Muscle of leg (tissue), 11 donors: ENCODE data around the gene KCNQ2. TPM values are rescaled to one million over a fixed set of nuclear protein-coding genes. Genes with fewer than 3 reads are reported as not detected.

ENCODE experiments used
- DNase-seq: peaks from one replicate; pipeline ENCODE4 v3.0.0; 2013
- H3K27ac ChIP-seq: one replicate; pipeline ENCODE4 v1.5.1; 2013; ENCODE audit warnings: mild to moderate bottlenecking, low read length, control low read depth
- H3K27me3 ChIP-seq: one replicate; pipeline ENCODE4 v1.6.1; 2013; ENCODE audit warnings: low read length; ENCODE audit not compliant: control insufficient read depth, insufficient read depth
- H3K36me3 ChIP-seq: one replicate; pipeline ENCODE4 v1.6.1; 2013; ENCODE audit warnings: low read length; ENCODE audit not compliant: control insufficient read depth, insufficient read depth
- H3K4me1 ChIP-seq: one replicate; pipeline ENCODE4 v1.6.1; 2013; ENCODE audit warnings: low read length; ENCODE audit not compliant: control insufficient read depth, insufficient read depth
- H3K4me3 ChIP-seq: one replicate; pipeline ENCODE4 v1.5.1; 2013; ENCODE audit warnings: low read length, control low read depth
- H3K9me3 ChIP-seq: replicated peaks from 2 replicates; pipeline ENCODE4 v1.6.1; 2013; ENCODE audit warnings: low read depth, low read length; ENCODE audit not compliant: control insufficient read depth
- WGBS: methylation state at CpG from one replicate; pipeline ENCODE4 v1.1.5; 2013; ENCODE audit warnings: missing lambda C conversion rate; ENCODE audit not compliant: insufficient coverage; 5-methylcytosine and 5-hydroxymethylcytosine counted together
- polyA plus RNA-seq, 8 donors: library from polyadenylated mRNA; unstranded; fragments of 120-200 nt; gene quantifications; one replicate each; pipeline versions ENCODE4 v1.2.1 to v1.2.3, GENCODE V29; 2013; ENCODE audit warnings: inconsistent platforms in 1 of 8, low replicate concordance in 1 of 8; ENCODE audit not compliant: insufficient read length in 8 of 8, insufficient read depth in 1 of 8
- total RNA-seq: library from RNA; stranded (reverse); fragments of 120-200 nt; gene quantifications from one replicate; pipeline ENCODE4 v1.2.4, GENCODE V29; 2013

The KCNQ2 gene
- total and polyA plus RNA-seq, 9 donors: 2.9 to 11.5 (median 6.7) TPM

DNA sequence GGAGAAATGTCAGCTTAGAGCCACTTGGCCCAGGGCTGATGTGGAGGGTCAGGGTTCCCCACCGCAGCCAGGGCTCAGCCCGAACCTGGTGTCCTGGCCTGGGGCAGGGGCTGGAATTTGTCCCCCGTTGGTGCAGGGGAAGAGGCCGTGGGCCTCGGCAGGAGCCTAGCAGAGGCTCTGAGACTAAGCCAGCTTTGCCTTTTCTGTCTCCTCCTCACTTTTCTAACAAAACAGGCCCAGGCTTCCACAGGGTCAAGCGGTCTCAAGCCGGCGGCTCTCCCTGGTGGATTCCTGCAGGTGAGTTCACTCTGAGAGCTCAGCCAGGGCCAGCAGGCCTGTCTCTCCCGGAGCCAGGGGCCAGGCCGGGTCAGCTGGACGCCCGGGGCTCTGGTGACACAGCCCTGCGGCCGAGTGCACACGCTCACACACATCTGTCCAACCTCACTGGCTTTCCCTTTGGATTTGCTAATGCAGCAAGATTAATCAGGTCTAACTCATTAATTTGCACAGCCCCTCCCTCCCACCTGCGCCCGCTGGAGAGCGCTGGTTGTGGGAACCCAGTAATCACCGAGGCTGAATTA is 108.4 kb downstream of the KCNQ2 start:
- WGBS: 58% methylated on average over 17 of the region's 19 CpGs
- no peak for DNase-seq
- no peak overlapping the region for H3K27ac ChIP-seq
- peaks cover 54% of the 10 kb centered on the region for H3K27me3 ChIP-seq
- no peaks in the 10 kb centered on the region for H3K36me3 ChIP-seq
- H3K9me3 ChIP-seq: no peaks in the 10 kb centered on the region
- peaks cover 19% of the 10 kb centered on the region for H3K4me1 ChIP-seq
- H3K4me3 ChIP-seq: no peak overlapping the region

DNA sequence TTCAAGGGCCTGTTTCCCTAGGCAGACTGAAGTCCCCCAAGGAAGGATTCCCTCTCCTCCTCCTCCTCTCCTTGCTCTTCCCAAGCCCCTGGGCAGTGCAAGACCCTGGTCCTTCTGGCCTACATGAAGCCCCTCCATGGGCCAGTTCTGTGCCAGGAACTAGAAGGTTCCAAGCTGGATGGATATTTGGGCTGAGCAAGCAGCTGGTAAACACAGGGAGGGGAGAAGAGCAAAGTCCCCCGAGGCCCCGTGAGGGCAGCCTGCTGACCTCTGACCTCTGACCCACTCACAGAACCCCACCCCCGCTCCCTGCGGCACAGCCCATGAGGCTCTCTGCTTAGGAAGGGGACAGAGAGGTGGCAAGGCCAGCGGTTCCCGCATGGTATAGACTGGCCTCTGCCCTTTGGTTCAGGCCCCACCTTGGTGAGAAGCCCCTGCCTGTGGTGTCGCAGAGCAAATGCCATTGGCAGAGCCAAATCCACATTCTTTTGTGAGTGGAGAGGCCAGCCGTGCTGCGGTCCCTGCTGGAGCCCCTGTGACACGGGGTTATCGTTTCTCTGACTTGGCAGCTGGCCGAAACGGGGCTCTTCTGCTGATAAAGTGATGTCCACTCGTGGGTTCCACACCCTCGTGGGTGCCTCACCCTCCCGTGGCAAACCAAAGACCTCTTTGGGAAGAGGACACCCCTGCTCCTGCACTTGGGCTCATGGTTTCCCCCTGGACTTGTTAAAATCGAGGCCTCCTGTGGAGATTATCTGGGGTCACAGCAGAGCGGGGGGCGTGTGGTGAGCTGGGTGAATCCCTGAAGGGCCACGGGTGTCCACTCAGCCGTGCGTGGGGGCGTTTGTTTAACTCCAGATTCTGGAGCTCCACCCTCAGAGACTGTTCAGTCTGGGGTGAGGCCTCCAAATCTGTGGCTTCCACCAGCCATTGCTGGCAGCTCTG is 109.2 kb downstream of the KCNQ2 start:
- H3K27ac ChIP-seq: no peak overlapping the region
- no peak overlapping the region for H3K4me3 ChIP-seq
- peaks cover 54% of the 10 kb centered on the region for H3K27me3 ChIP-seq
- DNase-seq: no peak
- peaks cover 16% of the 10 kb centered on the region for H3K4me1 ChIP-seq
- 63% methylated on average over 17 of the region's 23 CpGs for WGBS
- no peaks in the 10 kb centered on the region for H3K36me3 ChIP-seq
- no peaks in the 10 kb centered on the region for H3K9me3 ChIP-seq

DNA sequence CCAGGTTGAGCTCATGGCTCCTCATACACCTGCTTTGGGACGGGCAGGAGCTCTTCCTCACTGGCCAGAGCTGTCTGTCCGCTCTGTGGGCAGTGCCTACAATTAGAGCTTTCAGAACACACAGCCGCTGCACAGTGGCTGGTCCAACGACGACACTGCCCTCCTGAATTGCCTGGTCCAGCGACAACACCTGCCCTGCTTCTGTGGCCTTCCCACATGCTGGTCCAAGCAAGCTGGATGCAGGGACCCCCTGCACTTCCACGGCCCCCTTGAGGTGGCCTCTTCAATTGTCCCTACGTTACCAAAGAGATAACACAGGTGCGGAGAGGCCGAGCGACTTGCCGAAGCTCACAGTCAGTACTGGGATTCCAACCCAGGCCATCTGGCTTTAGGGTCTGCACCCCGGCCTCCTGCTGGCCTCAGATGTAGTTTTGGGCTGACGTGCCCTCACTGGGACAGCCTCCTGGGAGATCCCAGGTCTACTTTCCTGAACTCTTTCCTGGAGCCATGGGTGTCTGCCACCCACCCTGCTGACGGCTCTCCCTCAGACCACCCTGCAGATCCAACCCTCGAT is 109.9 kb downstream of the KCNQ2 start:
- no peak for DNase-seq
- H3K4me3 ChIP-seq: no peak overlapping the region
- H3K27ac ChIP-seq: no peak overlapping the region
- peaks cover 48% of the 10 kb centered on the region for H3K27me3 ChIP-seq
- no peaks in the 10 kb centered on the region for H3K36me3 ChIP-seq
- peaks cover 20% of the 10 kb centered on the region for H3K4me1 ChIP-seq
- H3K9me3 ChIP-seq: no peaks in the 10 kb centered on the region
- WGBS: 56% methylated on average over 15 of the region's 16 CpGs

DNA sequence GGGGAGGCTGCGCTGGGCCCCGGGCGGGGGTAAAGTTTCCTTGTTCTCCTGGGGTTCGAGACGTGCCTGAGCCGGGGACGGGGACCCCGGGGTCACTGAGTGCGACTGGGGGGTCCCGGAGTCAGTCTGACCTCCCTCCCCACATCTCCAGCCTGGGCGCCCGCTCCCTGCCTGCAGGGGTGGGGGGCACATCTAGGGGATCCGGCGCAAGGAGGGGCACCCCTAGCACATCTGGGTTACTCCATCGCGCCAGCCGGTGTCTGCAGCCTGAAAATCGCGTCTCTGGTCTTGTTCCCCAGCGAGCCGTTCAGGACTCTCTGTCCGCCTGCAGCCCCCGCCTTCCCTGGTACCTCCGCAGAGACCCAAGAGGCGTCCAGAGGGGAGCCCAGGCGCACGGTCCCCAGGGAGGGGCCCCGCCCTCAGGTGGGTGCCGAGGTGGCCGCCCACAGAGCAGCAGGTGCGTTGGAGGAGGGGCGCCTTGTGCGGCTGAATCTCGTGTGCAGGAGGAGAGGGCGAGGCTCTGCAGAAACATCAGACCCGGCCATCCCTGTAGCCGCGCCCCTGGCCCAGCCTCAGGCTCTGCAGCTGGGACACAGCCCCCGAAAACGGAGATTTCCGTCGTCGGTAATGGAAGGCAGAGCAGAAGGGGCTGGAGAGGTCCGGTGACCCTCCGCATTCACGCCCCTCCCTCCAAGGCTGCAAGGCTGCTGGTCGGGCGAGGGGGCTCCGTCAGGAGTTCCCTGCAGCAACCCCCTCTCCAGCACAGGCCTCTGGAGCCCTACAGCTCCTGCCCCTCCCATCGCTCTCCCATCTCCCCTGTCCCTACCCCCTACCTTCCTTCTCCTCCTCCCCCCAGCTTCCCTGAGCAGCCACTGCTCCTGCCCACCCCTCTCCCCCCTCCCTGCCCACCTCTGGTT is 110.7 kb downstream of the KCNQ2 start:
- peaks cover 17% of the 10 kb centered on the region for H3K4me1 ChIP-seq
- DNase-seq: no peak
- peaks cover 44% of the 10 kb centered on the region for H3K27me3 ChIP-seq
- no peaks in the 10 kb centered on the region for H3K36me3 ChIP-seq
- 5% methylated on average over 48 of the region's 50 CpGs for WGBS
- no peak overlapping the region for H3K27ac ChIP-seq
- H3K4me3 ChIP-seq: no peak overlapping the region
- H3K9me3 ChIP-seq: no peaks in the 10 kb centered on the region

DNA sequence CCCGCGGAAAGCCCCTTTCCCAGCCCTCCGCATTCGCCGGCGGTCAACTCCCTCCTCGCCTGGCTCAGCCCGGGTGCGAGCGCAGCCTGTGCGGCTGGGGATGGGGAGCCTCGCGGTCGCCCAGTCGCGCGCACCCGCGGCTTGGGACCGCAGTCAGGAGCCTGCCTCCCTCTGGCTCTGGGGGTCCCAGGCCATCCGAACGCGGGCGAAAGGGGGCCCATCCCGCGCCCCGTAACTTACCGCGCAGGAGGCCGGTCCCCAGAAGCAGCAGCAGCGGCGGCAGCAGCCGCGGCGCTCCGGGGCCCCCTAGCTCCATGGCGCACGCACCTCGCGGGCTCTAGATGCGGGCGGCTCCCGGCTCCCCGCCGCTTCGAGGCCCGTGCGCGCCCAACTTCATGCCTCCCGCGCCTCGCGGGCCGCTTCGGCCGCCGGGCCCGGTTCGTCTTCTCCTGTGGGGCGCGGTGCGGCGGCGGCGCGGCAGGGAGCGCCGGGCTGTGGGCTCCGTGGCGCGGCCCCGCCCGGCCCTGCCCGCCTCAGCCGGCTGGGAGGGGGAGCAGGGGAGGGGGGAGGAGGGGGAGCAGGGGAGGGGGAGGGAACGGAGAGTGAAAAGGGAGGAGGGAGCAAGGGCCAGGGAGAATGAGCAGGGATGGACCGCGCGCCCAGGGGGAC is 111.5 kb downstream of the KCNQ2 start, which contains the start of gene CHRNA4:
Gene CHRNA4 (minus strand): TSS at position 500 of the 669 bp plus-strand sequence. CDS start 184 bp downstream, at position 316.
- Histone ChIP-seq H3K36me3 (no peaks in the 10 kb centered on the region), H3K27ac (no peak within 1 kb of the TSS), H3K27me3 (peaks cover 43% of the 10 kb centered on the region), H3K4me1 (peaks cover 17% of the 10 kb centered on the region), H3K4me3 (no peak within 1 kb of the TSS), H3K9me3 (no peaks in the 10 kb centered on the region)
- WGBS: under 1% methylated on average over 49 of the region's 79 CpGs
- DNase-seq: no peak

DNA sequence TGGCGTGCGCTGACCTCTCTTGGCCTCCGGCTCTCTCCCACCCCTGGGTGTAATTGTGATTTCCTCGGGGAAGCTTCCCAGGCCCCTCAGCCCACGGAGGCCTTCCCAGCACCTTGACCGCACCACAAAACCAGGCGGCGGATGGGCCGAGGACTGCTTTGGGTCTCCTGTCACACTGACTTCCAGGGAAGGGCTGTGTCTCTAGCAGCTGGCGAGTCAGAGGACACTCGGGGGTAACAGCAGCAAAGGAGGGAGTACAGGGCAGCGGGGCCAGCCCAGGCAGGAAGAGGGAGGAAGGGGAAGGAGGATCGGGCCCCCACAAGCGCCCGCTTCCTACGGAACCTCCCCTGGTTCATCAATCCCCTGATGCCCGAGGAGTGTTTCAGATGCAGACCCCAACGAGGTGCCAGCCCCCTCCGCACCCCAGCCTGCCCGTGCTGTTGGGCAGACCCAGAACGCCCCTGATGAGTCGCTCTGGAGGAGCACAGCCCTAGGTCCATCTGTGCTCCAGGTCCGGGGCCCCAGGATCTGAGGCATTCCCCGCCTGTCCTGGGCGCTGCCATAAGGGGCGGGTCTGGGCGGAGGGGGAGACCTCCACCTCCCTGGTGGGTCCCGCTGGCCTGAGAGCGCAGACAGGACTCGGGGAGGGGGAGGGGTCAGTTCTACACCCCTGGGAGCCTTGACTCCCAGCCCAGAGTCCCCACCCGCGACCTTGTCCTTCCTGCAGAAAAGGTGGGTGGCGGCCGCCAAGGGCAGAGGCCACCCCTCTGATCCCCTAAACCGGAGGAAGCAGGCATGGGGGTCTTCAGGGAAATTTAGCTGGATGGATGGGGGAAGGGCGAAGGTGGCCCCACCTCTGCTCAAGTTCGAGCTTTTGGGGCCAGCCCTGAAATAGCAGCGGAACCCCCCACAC is 112.3 kb downstream of the KCNQ2 start:
- Histone ChIP-seq H3K4me3 (no peak overlapping the region), H3K4me1 (peaks cover 17% of the 10 kb centered on the region), H3K9me3 (no peaks in the 10 kb centered on the region), H3K36me3 (no peaks in the 10 kb centered on the region), H3K27ac (no peak overlapping the region), H3K27me3 (peaks cover 44% of the 10 kb centered on the region)
- no peak for DNase-seq
- 20% methylated on average over 16 of the region's 38 CpGs for WGBS

DNA sequence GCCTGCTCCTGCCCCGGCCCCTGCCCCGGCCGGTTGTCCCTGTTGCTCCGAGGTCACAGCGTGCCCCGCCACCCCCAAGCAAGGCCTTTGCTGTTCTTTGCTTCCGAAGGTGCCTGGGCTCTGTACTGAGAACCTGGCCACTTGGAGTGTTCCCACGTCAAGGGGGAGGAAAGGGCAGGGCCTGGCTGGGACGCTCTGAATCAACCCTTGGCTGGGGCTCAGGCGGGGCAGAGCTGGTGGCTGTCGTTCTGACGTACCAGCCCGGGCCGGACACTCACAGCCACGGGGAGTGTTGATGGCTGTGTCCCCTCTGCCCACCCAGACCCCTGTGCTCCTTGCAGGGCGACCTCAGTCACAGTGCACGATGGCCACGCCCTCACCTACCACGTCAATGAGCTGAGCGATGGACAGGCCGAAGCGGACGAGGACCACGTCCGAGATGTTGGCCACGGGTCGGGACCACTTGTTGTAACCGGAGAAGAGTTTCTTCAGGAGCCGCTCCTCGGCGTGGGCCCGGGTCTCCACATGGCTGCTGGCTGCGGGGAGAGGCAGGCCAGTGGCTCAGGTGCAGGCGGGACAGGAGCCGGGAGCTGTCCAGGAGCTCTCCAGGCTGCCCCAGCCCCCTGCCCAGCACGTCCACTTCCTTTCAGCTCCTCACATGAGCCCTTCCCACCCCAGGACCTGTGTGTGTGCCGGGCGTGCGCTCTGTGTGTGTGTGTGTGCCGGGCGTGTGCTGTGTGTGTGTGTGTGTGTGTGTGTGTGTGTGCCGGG is 113.1 kb downstream of the KCNQ2 start:
- Histone ChIP-seq H3K27ac (no peak overlapping the region), H3K9me3 (no peaks in the 10 kb centered on the region), H3K36me3 (no peaks in the 10 kb centered on the region), H3K4me3 (no peak overlapping the region), H3K27me3 (peaks cover 49% of the 10 kb centered on the region), H3K4me1 (peaks cover 17% of the 10 kb centered on the region)
- 73% methylated on average over 34 of the region's 42 CpGs for WGBS
- no peak for DNase-seq
